CD4-positive, alpha-beta T cell treated with Interleukin-15 for 4 hours (primary cell): Measurements from ENCODE around the gene GJA5.

ENCODE experiments used
- DNase-seq: peaks from one replicate; pipeline ENCODE4 v3.0.0-alpha.2; 2020; ENCODE audit warnings: low spot score

Gene GJA5

GRCh38 chr1:147729315-147729714 lies 31.1 kb downstream of the GJA5 start:
- no peak for DNase-seq

- DNase-seq: no peak
These were observed 34.2 kb downstream of the GJA5 start for GRCh38 chr1:147726168-147726567.

DNA sequence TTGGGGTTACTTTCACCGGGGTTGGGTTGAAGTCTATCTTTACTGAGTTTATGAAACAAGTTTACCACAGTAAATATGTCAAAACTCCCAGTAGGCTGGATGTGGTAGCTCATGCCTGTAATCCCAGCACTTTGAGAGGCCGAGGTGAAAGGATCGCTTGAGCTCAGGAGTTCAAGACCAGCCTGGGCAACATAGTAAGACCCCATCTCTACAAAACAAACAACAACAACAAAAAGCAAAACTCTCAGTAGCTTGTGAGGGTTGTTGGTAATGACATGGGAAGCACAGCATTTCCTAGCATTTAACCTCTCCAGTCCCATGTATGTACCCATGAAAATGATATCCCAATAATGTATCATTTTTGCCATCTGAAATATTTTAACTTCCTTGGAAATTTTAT lies 34.7 kb downstream of the GJA5 start:
- no peak for DNase-seq

- DNase-seq: peak; percentile 18
These were observed 36.6 kb downstream of the GJA5 start for GRCh38 chr1:147723691-147724323.

DNA sequence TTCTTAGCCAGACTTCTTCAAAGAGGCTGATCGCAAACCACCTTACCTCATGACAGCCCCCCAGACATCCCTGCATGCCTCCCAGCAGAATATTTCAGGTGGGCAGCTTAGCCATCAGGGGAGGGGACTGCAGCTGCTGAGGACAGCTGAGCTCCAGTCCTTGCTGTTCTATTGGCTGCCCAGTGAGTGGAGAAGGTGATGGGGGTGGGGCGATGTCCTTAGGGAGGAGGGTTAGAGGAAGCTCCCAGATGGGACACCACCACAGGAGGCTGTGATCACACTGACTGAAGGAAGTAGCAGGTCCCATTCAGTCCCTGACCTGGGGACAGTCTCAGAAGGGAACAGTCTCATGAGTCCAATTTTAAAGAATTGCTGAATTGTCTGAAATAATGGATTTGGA lies 38.3 kb downstream of the GJA5 start:
- no peak for DNase-seq

DNA sequence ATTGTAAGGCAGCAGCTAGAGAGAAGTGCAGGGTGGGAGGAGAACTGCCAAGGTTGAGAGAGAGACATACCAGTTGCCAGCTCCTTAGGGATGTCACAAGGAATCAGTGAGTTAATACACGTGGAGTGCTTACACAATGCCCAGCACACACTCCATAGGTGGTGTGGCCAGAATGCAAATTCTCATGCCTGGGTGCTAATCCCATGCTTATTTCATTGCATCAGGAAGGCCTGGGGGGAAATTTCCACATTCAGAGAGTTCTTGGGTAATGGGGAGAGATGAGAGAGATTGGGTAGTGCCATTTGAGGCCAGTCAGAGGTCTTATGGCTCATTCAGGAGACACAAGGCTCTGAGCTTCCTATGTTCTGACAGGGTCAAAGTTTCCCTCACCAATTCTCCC lies 38.7 kb downstream of the GJA5 start:
- DNase-seq: no peak

DNA sequence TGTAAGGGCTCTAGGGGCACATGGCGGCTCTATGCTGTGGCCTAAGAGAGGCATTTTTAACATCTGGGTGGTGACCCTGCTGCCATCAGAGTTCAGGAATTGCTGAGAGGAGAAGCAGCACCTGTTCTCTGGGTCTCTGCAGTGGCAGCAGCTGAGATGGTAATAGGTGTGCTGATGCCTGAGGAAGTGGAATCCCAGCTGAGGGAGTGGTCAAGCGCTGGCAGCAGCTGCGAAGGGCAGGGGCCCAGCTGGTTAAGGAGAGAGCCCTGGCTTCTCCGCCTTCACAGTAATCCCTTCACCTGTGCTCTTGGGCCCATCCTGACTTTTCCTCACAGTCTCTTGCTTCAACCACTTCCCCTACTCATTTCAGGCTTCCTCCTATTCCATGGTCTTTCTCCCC lies 39.8 kb downstream of the GJA5 start:
- DNase-seq: no peak

DNA sequence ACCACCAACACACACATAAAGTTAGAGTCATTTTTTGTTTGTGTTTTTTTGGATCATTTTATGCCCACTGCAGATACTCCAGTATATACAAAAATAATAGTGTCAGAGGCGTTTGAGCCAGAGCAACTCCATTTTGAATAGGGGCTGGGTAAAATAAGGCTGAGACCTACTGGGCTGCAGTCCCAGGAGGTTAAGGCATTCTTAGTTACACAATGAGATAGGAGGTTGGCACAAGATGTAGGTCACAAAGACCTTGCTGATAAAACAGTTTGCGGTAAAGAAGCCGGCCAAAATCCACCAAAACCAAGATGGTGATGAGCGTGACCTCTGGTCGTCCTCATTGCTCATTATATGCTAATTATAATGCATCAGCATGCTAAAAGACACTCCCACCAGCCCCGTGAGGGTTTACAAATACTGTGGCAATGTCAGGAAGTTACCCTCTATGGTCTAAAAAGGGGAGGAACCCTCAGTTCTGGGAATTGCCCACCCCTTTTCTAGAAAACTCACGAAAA lies 40.6 kb downstream of the GJA5 start:
- DNase-seq: no peak

GRCh38 chr1:147719029-147719698 lies 41.2 kb downstream of the GJA5 start:
- DNase-seq: no peak

DNA sequence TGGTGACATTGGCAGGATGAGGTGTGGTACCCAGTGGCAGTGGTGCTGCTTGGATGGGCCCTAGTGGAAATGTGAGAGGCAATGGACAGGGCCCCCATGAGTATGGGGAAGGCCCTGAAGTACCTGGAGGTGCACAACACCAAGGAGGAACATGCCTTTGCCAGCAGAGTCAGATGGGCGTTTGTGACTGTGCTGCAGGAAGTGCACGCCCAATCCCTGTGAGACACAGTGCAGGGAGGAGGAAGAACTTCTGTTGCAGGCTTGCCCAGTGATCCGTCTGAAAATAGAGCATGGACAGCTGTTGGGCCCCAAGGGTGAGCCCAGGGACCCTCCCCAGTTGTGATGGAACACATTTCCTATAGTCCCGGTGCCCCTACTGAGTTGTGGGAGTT lies 42.7 kb downstream of the GJA5 start:
- peak; percentile 9 for DNase-seq

- peak; percentile 61 for DNase-seq
These were observed 43.2 kb downstream of the GJA5 start for GRCh38 chr1:147717051-147717705.

DNA sequence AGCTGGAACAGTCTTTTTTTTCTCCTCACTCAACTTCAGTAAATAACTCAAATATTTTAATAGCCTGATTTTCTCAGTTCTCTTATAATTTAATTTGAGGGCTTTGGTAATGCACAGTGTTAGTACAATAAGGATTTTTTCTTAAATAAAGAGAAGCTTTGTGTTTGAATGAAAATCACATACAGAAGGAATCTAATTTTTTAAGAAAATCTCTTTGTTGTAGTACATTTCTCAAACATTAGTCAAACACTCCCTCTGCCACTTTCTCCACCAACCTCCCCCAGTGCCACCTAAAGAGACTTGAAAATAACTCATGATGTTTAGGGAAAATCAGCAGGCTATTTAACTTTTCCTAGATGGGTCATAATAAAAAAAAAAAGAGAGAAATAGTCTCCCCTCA lies 47.8 kb downstream of the GJA5 start:
- no peak for DNase-seq
